GM19397 (cell line): ENCODE measurements around the gene SLC25A33.

ENCODE experiments used
- ATAC-seq: cut with Tn5 transposase; IDR thresholded peaks from one replicate; pipeline ENCODE4 v1.9.1; 2021; ENCODE audit warnings: mild to moderate bottlenecking, moderate library complexity; ENCODE audit not compliant: unreplicated experiment

The SLC25A33 gene

GRCh38 chr1:9599741-9600140 lies 60.5 kb downstream of the SLC25A33 start:
- ATAC-seq = no peak

GRCh38 chr1:9600861-9601834 lies 61.9 kb downstream of the SLC25A33 start:
- no peak for ATAC-seq

DNA sequence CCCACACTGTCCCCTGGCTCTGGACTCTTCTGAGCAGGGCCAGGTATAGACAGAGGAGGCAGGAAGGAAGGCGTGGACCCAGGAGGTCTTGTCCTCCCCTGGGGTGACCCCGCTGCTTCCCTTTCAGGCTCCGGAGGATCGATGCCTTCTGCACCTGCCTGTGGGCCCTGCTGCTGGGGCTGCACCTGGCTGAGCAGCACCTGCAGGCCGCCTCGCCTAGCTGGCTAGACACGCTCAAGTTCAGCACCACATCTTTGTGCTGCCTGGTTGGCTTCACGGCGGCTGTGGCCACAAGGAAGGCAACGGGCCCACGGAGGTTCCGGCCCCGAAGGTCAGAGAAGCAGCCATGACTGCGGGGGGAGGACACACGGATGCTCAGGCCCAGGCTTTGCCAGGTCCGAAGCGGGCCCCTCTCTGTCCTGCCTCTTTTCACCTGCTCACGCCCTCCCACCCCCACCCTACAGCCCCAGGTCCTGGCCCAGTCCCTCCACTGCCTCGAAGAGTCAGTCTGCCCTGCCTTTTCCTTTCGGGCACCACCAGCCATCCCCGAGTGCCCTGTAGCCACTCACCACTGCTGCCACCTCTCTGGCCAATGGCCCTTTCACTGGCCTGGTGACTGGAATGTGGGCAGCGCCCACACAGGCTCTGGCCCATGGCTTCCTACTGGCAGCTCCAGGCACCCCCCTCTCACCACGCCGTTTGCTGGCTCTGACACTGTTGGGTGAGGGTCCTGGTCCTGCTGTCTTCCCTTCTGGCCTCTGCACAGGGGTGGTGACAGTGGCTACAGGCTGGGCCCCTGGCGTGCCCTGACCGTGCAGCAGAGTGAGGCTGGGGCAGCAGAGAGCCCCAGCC lies 62.9 kb downstream of the SLC25A33 start:
- no peak for ATAC-seq

DNA sequence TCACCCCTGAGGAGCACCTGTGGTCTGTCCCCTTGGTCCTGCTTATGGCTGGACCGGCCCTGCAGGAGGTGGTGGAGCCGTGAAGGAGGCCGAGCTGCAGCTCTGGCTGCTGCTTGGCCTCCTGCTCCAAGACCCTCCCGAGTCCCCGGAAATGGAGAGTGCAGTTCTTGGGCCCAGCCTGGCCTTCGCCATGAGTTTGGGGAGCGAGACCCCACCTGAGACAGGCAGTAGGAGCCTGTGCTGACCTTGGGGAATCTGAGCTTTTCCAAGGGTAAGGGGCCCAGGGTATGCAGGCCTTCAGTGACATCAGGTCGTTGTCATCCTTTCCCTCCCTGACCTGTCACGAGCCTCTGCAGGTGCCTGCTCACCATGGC lies 63.5 kb downstream of the SLC25A33 start:
- no peak for ATAC-seq

GRCh38 chr1:9603307-9603706 lies 64.0 kb downstream of the SLC25A33 start:
- no peak for ATAC-seq

DNA sequence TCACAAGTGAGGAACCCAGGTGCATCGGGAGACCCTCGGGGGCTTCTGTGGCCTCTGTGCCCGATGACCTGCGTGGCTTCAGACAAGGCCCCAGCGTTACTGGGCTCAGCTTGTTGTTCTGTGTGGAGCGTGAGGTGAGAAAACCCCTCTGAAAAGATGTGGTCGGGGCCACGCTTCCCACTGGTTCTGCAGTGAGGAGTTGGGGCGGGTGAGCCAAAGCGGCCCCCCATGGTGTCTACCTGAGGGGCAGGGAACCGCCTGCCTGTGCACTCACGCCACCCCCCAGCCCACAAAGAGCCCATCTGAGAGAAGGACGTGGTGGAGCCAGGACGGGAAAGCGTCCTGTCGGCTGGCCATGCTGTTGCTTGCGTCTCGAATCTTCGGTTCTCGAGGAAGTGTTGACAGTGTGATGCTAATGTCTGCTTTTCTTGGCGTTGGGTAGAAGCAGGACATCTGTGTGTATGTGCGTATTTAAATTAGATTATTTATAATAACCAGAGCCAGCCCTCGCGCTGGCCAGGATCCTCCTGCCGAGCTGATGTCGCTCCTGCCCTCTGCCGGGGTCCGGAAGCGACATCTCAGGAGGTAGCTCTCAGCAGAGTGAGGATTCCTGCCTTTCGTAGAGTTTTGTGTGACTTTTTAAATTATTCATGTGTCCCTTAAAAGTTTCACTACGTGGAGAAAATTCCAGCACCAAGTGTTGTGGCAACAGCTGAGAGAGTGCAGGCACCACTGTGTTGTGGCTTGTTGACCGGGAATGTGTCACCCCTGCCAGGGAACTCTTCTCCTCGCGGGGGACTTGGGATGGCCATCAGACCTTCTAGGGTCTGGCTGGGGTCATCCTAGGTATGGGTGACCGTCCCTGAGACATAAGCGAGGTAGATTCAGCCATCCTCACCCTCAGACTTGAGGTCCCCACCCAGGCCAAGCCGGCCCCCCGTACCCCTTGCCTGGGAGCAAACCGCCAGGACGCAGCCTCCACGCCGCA lies 64.8 kb downstream of the SLC25A33 start:
- no peak for ATAC-seq

GRCh38 chr1:9604836-9605235 lies 65.6 kb downstream of the SLC25A33 start:
- no peak for ATAC-seq

GRCh38 chr1:9605946-9606455 lies 66.7 kb downstream of the SLC25A33 start:
- no peak for ATAC-seq

DNA sequence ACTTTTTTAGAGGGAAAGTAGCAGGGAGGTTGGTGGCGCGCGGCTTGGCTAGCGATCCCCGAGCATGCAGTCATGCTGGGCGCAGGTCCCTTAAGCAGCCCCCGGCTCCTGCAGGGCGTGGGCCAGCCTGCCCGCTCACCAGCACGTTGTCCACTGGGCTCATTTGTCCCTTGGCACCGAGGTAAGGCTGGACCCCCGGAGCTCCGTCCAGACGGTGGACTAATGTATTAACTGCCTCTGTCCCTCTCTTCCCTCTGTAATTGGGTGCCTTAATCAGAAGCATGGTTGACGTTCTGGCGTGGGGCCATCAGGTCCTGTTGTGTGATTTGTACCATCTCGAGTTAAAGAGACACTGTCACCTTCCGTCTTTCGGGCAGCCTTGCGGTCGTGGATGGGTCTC lies 67.2 kb downstream of the SLC25A33 start:
- no peak for ATAC-seq

GRCh38 chr1:9606948-9607347 lies 67.7 kb downstream of the SLC25A33 start:
- ATAC-seq = no peak

DNA sequence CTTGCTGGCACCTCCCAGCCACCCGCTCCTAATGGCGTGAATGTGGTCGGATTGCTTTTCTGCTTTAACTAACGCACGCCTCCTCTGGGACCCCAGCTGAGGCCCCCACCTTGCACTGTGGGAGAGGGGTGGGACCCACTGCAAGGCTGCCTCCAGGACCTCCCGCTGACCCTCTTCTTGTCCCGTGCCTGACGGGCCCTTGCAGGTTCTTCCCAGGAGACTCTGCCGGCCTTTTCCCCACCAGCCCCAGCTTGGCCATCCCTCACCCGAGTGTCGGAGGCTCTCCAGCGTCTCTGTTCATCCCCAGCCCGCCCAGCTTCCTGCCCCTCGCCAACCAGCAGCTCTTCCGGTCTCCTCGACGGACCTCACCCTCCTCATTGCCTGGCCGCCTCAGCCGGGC lies 68.1 kb downstream of the SLC25A33 start:
- no peak for ATAC-seq

- ATAC-seq = no peak
These were observed 70.7 kb downstream of the SLC25A33 start for GRCh38 chr1:9609998-9610397.

DNA sequence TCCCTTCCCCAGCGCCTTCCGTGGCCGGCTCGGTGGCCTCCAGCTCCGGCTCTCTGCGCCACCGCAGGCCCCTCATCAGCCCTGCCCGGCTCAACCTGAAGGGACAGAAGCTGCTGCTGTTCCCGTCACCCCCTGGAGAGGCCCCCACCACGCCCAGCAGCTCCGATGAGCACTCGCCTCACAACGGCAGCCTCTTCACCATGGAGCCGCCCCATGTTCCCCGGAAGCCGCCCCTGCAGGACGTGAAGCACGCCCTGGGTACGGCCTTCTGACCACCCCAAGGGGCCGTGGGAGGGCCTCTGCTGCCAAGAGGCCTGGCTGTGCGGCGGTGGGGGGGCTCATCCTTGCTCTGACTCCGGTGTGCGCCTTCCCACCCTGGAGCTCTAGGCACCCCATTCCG lies 71.3 kb downstream of the SLC25A33 start:
- ATAC-seq = no peak

DNA sequence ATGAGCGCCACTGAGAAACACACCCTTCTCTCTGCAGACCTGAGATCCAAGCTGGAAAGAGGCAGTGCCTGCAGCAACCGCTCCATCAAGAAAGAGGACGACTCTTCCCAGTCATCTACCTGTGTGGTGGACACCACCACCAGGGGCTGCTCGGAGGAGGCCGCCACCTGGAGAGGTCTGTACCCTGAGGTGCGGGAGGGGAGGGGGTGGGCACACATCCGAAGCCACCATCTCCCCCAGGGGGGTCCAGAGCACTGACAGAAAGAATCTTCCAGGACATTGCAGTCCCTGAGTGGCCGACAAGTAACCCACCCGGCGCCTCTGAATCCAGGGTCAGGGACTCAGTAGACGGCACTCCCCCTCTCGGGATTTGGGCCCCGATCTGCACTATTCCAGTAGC lies 72.5 kb downstream of the SLC25A33 start:
- no peak for ATAC-seq

- no peak for ATAC-seq
These were observed 73.0 kb downstream of the SLC25A33 start for GRCh38 chr1:9612162-9612845.

DNA sequence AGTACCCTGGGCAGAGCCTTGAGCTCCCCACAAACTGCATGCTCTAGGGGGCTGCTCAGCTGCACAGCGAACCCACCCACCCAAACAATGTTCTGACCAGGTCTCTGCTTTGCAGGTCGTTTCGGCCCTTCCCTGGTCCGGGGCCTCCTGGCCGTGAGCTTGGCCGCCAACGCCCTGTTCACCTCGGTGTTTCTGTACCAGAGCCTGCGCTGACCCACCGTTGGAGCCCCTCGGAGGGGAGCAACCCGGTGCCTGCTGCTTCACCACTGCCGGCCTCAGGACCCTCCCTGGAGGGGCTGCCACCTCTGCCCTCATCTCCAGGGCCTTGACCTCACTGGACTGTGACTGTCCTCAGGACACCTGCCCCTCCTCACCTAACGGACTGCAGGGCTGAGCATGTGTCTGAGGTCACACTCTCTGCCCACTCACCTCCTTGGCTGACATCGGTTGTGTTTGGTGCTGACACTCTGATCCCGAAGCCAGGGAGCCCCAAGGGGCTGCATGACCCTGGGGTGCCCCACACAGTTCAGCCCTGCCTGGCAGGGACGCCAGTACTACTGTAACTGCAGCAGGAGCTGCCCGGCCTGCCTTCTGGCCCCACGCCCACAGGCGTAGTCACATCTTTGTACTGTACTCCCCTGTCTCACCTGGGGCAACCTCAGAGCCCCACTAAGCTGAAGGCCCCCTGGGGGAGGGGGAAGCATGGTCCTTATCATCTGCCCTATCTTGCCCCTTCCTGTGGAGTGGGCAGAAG lies 73.8 kb downstream of the SLC25A33 start:
- no peak for ATAC-seq

DNA sequence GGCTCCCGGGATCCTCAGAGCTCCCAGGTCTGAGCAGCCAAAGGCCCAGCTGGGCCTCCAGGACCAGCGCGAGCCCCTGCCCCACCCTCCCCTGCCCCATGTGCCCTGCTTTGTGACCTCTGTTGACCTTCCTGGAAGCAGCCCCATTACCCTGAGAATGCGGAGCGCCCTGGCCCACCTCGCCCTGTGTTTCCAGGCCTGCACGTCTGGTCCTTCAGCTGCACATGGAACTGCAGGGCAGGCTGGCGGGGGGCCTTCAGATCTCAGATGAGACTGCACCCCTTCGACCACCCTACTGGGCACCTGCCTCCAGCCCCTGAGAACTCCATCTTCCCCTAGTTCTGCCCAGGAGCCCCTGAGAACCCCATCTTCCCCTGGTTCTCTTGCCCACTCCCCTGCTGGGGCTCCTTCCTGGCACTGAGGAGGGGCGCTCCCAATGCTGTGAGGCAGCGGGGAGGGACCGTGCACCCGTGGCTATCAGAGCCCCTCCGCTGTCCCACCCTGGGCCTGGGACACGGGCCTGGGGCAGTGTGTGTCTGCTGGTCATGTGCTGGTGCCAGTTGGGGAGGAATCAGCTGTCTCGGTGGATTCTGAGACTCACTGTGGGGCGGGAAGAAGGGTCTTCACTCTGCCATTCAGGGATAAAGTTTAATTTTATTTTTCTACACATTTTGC lies 74.5 kb downstream of the SLC25A33 start:
- no peak for ATAC-seq

DNA sequence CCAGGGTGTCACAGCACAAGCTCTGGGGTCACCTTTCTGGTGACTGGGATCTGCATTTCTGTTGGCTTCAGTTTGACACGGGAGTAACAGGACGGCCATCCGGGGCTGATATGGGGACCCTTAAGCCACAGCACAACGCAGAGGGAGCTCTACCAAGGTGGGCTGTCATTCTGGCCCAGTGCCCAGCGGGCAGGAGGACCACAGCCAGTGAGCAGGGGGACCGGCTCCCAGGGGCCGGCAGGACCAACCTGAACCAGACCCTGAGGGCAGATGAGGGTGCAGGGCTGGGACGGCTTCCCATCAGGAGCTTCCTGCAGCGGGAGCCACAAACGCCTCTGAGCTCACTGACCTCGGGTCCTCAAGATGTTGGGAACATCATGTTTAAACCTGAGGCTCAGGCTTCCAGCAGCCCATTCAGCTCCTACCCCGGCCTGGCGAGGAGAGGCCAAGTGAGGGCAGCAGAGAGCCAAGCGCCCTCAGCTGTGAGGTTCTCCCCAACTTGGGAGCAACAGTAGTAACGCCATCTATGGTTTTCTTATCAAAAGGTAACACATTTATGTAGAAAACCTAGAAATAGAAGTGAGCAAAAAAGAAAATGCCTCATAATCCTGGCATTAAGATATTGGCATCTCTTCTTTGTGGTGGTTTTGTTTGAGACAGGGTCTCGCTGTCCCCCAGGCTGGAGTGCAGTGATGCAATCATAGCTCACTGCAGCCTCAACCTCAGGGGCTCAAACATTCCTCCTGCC lies 76.2 kb downstream of the SLC25A33 start:
- no peak for ATAC-seq
